ENCODE data around the gene TMEM182. TPM values are rescaled to one million over a fixed set of nuclear protein-coding genes. Genes with fewer than 3 reads are reported as not detected.

TMEM182 gene
- total RNA-seq, 1 experiment from 2014 or later = 6.5 TPM

DNA sequence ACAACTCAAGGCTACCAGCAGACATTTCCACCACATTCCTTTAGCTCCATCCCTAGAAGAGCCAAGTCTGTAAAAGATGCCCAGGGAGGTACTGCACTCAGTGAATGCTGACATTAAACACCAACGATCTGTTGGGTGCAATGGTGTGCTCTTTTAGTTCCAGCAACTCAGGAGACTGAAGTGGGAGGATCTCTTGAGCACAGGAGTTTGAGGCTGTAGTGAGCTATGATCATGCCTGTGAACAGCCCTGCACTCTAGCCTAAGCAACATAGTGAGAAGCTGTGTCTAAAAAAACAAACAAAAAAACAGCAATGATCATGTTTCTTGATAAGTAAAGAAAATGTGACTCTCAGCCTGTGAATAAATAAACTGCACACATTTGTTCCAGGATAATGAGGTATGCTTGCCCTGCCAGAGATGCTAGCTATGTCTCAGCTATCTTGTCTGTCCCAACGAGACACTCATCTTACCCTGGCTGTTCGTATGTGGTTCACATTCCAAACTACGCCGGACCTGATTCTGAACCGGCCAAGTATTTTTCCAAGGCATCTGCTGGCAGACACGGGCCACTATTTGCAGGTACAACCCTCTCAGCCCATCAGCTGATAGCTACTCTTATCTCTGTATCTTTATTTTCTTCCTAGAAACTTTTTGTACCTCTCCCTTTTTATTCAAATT, 21.8 kb downstream of the TMEM182 start:
- intact Hi-C loops (cut with micrococcal nuclease) = no loop called here
- H3K4me1 ChIP-seq (ENCODE audit: insufficient read depth, low read length) = no peaks in the 10 kb centered on the region
- no peak for DNase-seq
- no peak overlapping the region for H3K4me2 ChIP-seq (ENCODE audit: low read length)
- no peaks in the 10 kb centered on the region for H3K36me3 ChIP-seq (ENCODE audit: low read depth, low read length)
- no peaks in the 10 kb centered on the region for H3K27me3 ChIP-seq (ENCODE audit: low read length)
- POLR2A ChIA-PET (ENCODE audit: unreplicated experiment) = no interaction called here
- no peaks in the 10 kb centered on the region for H4K20me1 ChIP-seq (ENCODE audit: low read length)
- BruUV-seq (replicated peaks) = no TSS peak
- no peaks in the 10 kb centered on the region for H3F3A ChIP-seq (ENCODE audit: low read length, unreplicated experiment)
- H3K4me3 ChIP-seq (ENCODE audit: low read length) = no peak overlapping the region
- H3K79me2 ChIP-seq (ENCODE audit: low read length) = no peaks in the 10 kb centered on the region
- no peak overlapping the region for H3K27ac ChIP-seq (ENCODE audit: low read length)
- H3K9me3 ChIP-seq (ENCODE audit: low read length) = no peaks in the 10 kb centered on the region
- H2AFZ ChIP-seq (ENCODE audit: low read length) = no peak overlapping the region
- CTCF ChIA-PET = no interaction called here
- no peak overlapping the region for H3K9ac ChIP-seq (ENCODE audit: low read length)
- ATAC-seq = no peak
- no peaks in the 10 kb centered on the region for H3K9me2 ChIP-seq (replicated peaks; ENCODE audit: low read length)
- TF ChIP-seq EZH2 (IDR thresholded peaks at IDR 0.05; ENCODE audit: low read length, unreplicated experiment) = no peak
- TF ChIP-seq, protein P1, sequence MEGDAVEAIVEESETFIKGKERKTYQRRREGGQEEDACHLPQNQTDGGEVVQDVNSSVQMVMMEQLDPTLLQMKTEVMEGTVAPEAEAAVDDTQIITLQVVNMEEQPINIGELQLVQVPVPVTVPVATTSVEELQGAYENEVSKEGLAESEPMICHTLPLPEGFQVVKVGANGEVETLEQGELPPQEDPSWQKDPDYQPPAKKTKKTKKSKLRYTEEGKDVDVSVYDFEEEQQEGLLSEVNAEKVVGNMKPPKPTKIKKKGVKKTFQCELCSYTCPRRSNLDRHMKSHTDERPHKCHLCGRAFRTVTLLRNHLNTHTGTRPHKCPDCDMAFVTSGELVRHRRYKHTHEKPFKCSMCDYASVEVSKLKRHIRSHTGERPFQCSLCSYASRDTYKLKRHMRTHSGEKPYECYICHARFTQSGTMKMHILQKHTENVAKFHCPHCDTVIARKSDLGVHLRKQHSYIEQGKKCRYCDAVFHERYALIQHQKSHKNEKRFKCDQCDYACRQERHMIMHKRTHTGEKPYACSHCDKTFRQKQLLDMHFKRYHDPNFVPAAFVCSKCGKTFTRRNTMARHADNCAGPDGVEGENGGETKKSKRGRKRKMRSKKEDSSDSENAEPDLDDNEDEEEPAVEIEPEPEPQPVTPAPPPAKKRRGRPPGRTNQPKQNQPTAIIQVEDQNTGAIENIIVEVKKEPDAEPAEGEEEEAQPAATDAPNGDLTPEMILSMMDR (conservative IDR thresholded peaks at IDR 0.05; ENCODE audit: low read depth, low read length) = no peak
- no peak for TF ChIP-seq EZH2phosphoT487 (IDR thresholded peaks at IDR 0.05; ENCODE audit: borderline replicate concordance, low read length)

DNA sequence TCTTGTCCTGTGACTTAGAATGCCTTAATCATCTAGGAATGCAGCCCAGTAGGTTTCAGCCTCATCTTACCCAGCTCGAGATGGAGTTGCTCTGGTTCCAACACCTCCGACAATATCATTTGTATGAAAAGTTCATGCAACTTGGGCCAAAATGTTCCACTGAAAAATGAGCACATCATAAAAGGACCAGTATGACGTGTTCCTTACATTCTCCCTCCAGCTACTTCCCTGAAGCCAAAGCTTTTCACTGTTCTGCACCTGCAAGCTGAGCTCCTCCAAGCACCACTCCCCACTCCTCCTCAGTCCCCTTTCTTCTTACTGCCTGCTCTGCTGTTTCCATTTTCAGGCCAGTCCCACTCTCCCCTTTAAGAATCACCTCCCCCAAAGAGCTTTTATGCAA, 23.1 kb downstream of the TMEM182 start:
- Histone ChIP-seq H3K9me2 (replicated peaks; ENCODE audit: low read length) (no peaks in the 10 kb centered on the region), H3K9ac (ENCODE audit: low read length) (no peak overlapping the region), H3K9me3 (ENCODE audit: low read length) (no peaks in the 10 kb centered on the region), H3K4me2 (ENCODE audit: low read length) (no peak overlapping the region), H3K4me3 (ENCODE audit: low read length) (no peak overlapping the region), H4K20me1 (ENCODE audit: low read length) (no peaks in the 10 kb centered on the region), H3F3A (ENCODE audit: low read length, unreplicated experiment) (no peaks in the 10 kb centered on the region), H3K79me2 (ENCODE audit: low read length) (no peaks in the 10 kb centered on the region), H3K27me3 (ENCODE audit: low read length) (no peaks in the 10 kb centered on the region), H3K36me3 (ENCODE audit: low read depth, low read length) (no peaks in the 10 kb centered on the region), H2AFZ (ENCODE audit: low read length) (no peak overlapping the region), H3K27ac (ENCODE audit: low read length) (no peak overlapping the region), H3K4me1 (ENCODE audit: insufficient read depth, low read length) (no peaks in the 10 kb centered on the region)
- TF ChIP-seq EZH2 (IDR thresholded peaks at IDR 0.05; ENCODE audit: low read length, unreplicated experiment) (no peak), EZH2phosphoT487 (IDR thresholded peaks at IDR 0.05; ENCODE audit: borderline replicate concordance, low read length) (no peak)
- TF ChIP-seq, protein P1 (conservative IDR thresholded peaks at IDR 0.05; ENCODE audit: low read depth, low read length) = no peak
- POLR2A ChIA-PET (ENCODE audit: unreplicated experiment) = no interaction called here
- no TSS peak for BruUV-seq (replicated peaks)
- no peak for DNase-seq
- ATAC-seq = no peak
- CTCF ChIA-PET = no interaction called here
- intact Hi-C loops (cut with micrococcal nuclease) = no loop called here

DNA sequence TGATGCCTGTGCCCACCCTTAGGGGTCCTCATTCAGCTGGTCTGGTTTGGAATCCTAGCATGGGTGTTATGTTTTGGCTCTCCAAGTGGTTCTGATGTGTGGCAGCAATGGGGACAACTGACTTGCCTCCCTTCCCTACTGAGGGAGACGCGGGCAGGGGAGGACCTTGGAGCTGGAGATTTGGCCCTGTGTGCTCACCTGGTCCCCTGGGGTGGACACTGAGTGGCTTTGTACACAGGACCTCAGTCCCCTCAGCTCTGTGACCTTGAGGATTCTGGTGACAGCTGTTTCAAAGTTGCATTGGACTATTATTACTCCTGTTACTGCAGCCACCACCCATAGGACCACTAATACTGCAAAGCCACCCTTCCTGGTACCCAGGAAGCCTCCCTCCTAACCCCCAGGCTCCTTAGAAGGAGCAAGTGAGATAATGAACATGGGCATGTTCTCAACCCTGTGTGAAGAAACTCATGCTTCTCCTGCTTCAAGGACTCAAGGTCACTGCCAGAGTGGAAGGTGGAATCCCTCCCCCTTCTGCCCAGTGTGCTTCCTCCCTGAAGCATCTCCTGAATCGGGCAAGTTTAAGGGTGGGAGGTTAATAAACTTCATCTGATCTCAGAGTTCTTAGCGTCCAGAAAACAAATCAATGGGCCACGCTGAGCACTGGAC, 26.5 kb downstream of the TMEM182 start:
- H3K4me1 ChIP-seq (ENCODE audit: insufficient read depth, low read length) = no peaks in the 10 kb centered on the region
- H3K9me3 ChIP-seq (ENCODE audit: low read length) = no peaks in the 10 kb centered on the region
- no peak for TF ChIP-seq EZH2 (IDR thresholded peaks at IDR 0.05; ENCODE audit: low read length, unreplicated experiment)
- TF ChIP-seq, protein P1 (conservative IDR thresholded peaks at IDR 0.05; ENCODE audit: low read depth, low read length) = no peak
- no peak for TF ChIP-seq EZH2phosphoT487 (IDR thresholded peaks at IDR 0.05; ENCODE audit: borderline replicate concordance, low read length)
- ChIA-PET POLR2A (ENCODE audit: unreplicated experiment) (no interaction called here), CTCF (no interaction called here)
- H3K27me3 ChIP-seq (ENCODE audit: low read length) = no peaks in the 10 kb centered on the region
- no peaks in the 10 kb centered on the region for H3F3A ChIP-seq (ENCODE audit: low read length, unreplicated experiment)
- no peak overlapping the region for H3K4me2 ChIP-seq (ENCODE audit: low read length)
- H3K4me3 ChIP-seq (ENCODE audit: low read length) = no peak overlapping the region
- BruUV-seq (replicated peaks) = no TSS peak
- DNase-seq = no peak
- ATAC-seq = no peak
- no peaks in the 10 kb centered on the region for H3K9me2 ChIP-seq (replicated peaks; ENCODE audit: low read length)
- H3K9ac ChIP-seq (ENCODE audit: low read length) = no peak overlapping the region
- H3K36me3 ChIP-seq (ENCODE audit: low read depth, low read length) = no peaks in the 10 kb centered on the region
- H4K20me1 ChIP-seq (ENCODE audit: low read length) = no peaks in the 10 kb centered on the region
- intact Hi-C loops (cut with micrococcal nuclease) = no loop called here
- H2AFZ ChIP-seq (ENCODE audit: low read length) = no peak overlapping the region
- H3K79me2 ChIP-seq (ENCODE audit: low read length) = no peaks in the 10 kb centered on the region
- H3K27ac ChIP-seq (ENCODE audit: low read length) = no peak overlapping the region

All from PC-3 (cell line).